HL-60/S4 treated with phorbol 12-myristate 13-acetate at 8.2 ng/mL for 4 days and 3 days (cell line): Measurements from ENCODE around the gene NUDT13.

Experiments
- in situ Hi-C: fragments of 300-500 bp; cut with MboI; formaldehyde crosslinking; loops from 2 replicates; pipeline ENCODE4 v1.15.0; 2022; ENCODE audit warnings: low sequenced_read_pairs

NUDT13 gene

GRCh38 chr10:73161079-73161478, 50.8 kb downstream of the NUDT13 start:
- in situ Hi-C loops = no loop called here

GRCh38 chr10:73161662-73162061, 51.4 kb downstream of the NUDT13 start:
- in situ Hi-C loops = no loop called here

GRCh38 chr10:73163096-73163495, 52.8 kb downstream of the NUDT13 start:
- in situ Hi-C loops = no loop called here

- in situ Hi-C loops = no loop called here
Measured at GRCh38 chr10:73166972-73167371, 56.7 kb downstream of the NUDT13 start.

- in situ Hi-C loops = no loop called here
Measured at GRCh38 chr10:73167458-73167782, 57.2 kb downstream of the NUDT13 start.

GRCh38 chr10:73167783-73168464, 57.7 kb downstream of the NUDT13 start, which contains the start of the genes ECD and FAM149B1:
Gene ECD, minus strand, starts transcription at chr10:73168008. Its CDS starts 4,071 bp downstream, at chr10:73163937.
Gene FAM149B1, plus strand, starts transcription at chr10:73168119. Its CDS starts 221 bp downstream, at chr10:73168340.
- in situ Hi-C loops = no loop called here

- in situ Hi-C loops = no loop called here
Measured at GRCh38 chr10:73168465-73168803, 58.2 kb downstream of the NUDT13 start.

GRCh38 chr10:73169320-73169719, 59.1 kb downstream of the NUDT13 start:
- in situ Hi-C loops = no loop called here

- in situ Hi-C loops = no loop called here
Measured at GRCh38 chr10:73172867-73173266, 62.6 kb downstream of the NUDT13 start.

- in situ Hi-C loops = no loop called here
Measured at GRCh38 chr10:73174148-73174925, 64.1 kb downstream of the NUDT13 start.
